Measurements from ENCODE around the gene PRPF18.
"Not testable (repeated sequence)": the region's sequence is repeated elsewhere in the genome, so short reads cannot be mapped to it uniquely, and the experiment has no call there.

Gene PRPF18
- total RNA-seq: 49.8 to 64.6 (median 53.1) reads per million in 3 experiments

- peak; percentile 89 for DNase-seq
These were observed at the start of gene PRPF18 for GRCh38 chr10:13586676-13587355. TSS of gene PRPF18 (plus strand) at chr10:13586965. CDS start at chr10:13587087, 122 bp downstream.

GRCh38 chr10:13537985-13538384 lies 48.8 kb upstream of the PRPF18 start:
- not testable (repeated sequence) for DNase-seq

GRCh38 chr10:13542533-13542932 lies 44.2 kb upstream of the PRPF18 start:
- DNase-seq: no peak

- no peak for DNase-seq
These were observed 36.0 kb upstream of the PRPF18 start for GRCh38 chr10:13550802-13551201.

- no peak for DNase-seq
These were observed 30.8 kb upstream of the PRPF18 start for GRCh38 chr10:13555884-13556510.

- DNase-seq: no peak
These were observed 27.6 kb upstream of the PRPF18 start for GRCh38 chr10:13559124-13559700.

GRCh38 chr10:13560597-13560996 lies 26.2 kb upstream of the PRPF18 start:
- no peak for DNase-seq

- no peak for DNase-seq
These were observed 23.0 kb upstream of the PRPF18 start for GRCh38 chr10:13563481-13564445.

- DNase-seq: no peak
These were observed 22.2 kb upstream of the PRPF18 start for GRCh38 chr10:13564576-13564975.

GRCh38 chr10:13567030-13567429 lies 19.7 kb upstream of the PRPF18 start:
- DNase-seq: no peak

- DNase-seq: no peak
These were observed 15.2 kb upstream of the PRPF18 start for GRCh38 chr10:13571541-13571940.

GRCh38 chr10:13573960-13574359 lies 12.8 kb upstream of the PRPF18 start:
- no peak for DNase-seq

GRCh38 chr10:13585195-13585751 lies 1.5 kb upstream of the PRPF18 start:
- DNase-seq: no peak

GRCh38 chr10:13585943-13586342 lies 822 bp upstream of the PRPF18 start:
- no peak for DNase-seq

GRCh38 chr10:13587391-13587790 lies 626 bp downstream of the PRPF18 start:
- peak; percentile 1 for DNase-seq

- DNase-seq: no peak
These were observed 2.6 kb downstream of the PRPF18 start for GRCh38 chr10:13589316-13589715.

- DNase-seq: no peak
These were observed 4.1 kb downstream of the PRPF18 start for GRCh38 chr10:13590886-13591285.

- DNase-seq: no peak
These were observed 5.5 kb downstream of the PRPF18 start for GRCh38 chr10:13592306-13592705.

GRCh38 chr10:13593535-13593934 lies 6.8 kb downstream of the PRPF18 start:
- DNase-seq: no peak

- no peak for DNase-seq
These were observed 7.9 kb downstream of the PRPF18 start for GRCh38 chr10:13594641-13595040.

- DNase-seq: no peak
These were observed 11.1 kb downstream of the PRPF18 start for GRCh38 chr10:13597909-13598308.

- no peak for DNase-seq
These were observed 17.7 kb downstream of the PRPF18 start for GRCh38 chr10:13604357-13605040.

Data from central memory CD4-positive, alpha-beta T cell (primary cell).